HepG2 (cell line): ENCODE data around the gene GCH1. TPM values are rescaled to one million over a fixed set of nuclear protein-coding genes. Genes with fewer than 3 reads are reported as not detected.
"Not testable (repeated sequence)": the region's sequence is repeated elsewhere in the genome, so short reads cannot be mapped to it uniquely, and the experiment has no call there.

Experiments used
- ATAC-seq: fragments of 200-7000 bp; cut with Tn5 transposase; 3 replicates; pipeline ENCODE4 v1.9.1; 2020; ENCODE audit warnings: mild to moderate bottlenecking, moderate library complexity
- BruUV-seq: library from RNA; stranded (reverse); fragments of 400-500 nt; replicated peaks from 2 replicates; lab custom pipeline; 2021; lab: Mats Ljungman, UMichigan
- CTCF ChIA-PET: fragments of 300-600 bp; formaldehyde crosslinking; extraction: SDS; loops from one replicate; lab custom pipeline; 2021; ENCODE audit warnings: low total read pairs, inconsistent platforms, low intra/inter-chr PET ratio; lab: Yijun Ruan, JAX
- POLR2A ChIA-PET: fragments of 350-600 bp; sonication (Branson Sonifier 250); formaldehyde crosslinking; loops from one replicate; lab custom pipeline; 2020; ENCODE audit warnings: antibody characterized with exemption, inconsistent platforms; lab: Yijun Ruan, JAX
- DNase-seq: peaks from one replicate; pipeline ENCODE4 v3.0.0-alpha.2; 2015; ENCODE audit warnings: low spot score
- FAIRE-seq: peaks from 3 replicates; lab custom pipeline; 2011; peaks lifted over from hg19 to GRCh38; lab: Jason Lieb, UNC
- H2AFZ ChIP-seq: one replicate; pipeline ENCODE4 v1.6.1; 2011; ENCODE audit warnings: low read length, inconsistent platforms
- H3K27ac ChIP-seq: fragments of 300-600 bp; 3 replicates; pipeline ENCODE4 v1.8.0; 2011; ENCODE audit warnings: mixed run types, mild to moderate bottlenecking, mixed read lengths, low read length, inconsistent platforms; ENCODE audit not compliant: insufficient read depth; ENCODE audit errors: extremely low read length
- H3K27me3 ChIP-seq, 2 experiments: fragments of 200-600 bp in 1 of 2; 2 replicates in 1 of 2; 3 replicates in 1 of 2; pipeline versions ENCODE4 v1.6.0 to v1.8.0; 2011; ENCODE audit warnings: low read length in 2 of 2, mild to moderate bottlenecking in 2 of 2, moderate library complexity in 2 of 2, inconsistent platforms in 1 of 2; ENCODE audit not compliant: insufficient read depth in 2 of 2, control insufficient read depth in 1 of 2
- H3K36me3 ChIP-seq, 2 experiments: fragments of 200-600 bp in 1 of 2; replicated peaks in 1 of 2; 2 replicates in 1 of 2; 3 replicates in 1 of 2; pipeline versions ENCODE4 v1.5.1 to v1.8.0; 2011; ENCODE audit warnings: low read length in 2 of 2, inconsistent platforms in 1 of 2; ENCODE audit not compliant: insufficient read depth in 2 of 2, control insufficient read depth in 1 of 2
- H3K4me1 ChIP-seq: 2 replicates; pipeline ENCODE4 v1.5.1; 2012; ENCODE audit warnings: low read length, inconsistent platforms; ENCODE audit not compliant: insufficient read depth
- H3K4me2 ChIP-seq: 2 replicates; pipeline ENCODE4 v1.6.0; 2011; ENCODE audit warnings: low read depth, low read length, inconsistent platforms
- H3K4me3 ChIP-seq, 3 experiments: fragments of 200-600 bp in 1 of 3; sonication (generic), shearing (Covaris generic) in 1 of 3; replicated peaks in 1 of 3; 2 replicates each; pipeline ENCODE4 v1.5.1; 2011 to 2016; ENCODE audit warnings: low read length in 3 of 3, inconsistent platforms in 2 of 3, low read depth in 2 of 3, mild to moderate bottlenecking in 2 of 3, control low read depth in 1 of 3, mixed read lengths in 1 of 3; ENCODE audit not compliant: insufficient read depth in 1 of 3
- H3K79me2 ChIP-seq: one replicate; pipeline ENCODE4 v1.6.1; 2011; ENCODE audit warnings: low read length, inconsistent platforms; ENCODE audit not compliant: insufficient read depth
- H3K9ac ChIP-seq: 2 replicates; pipeline ENCODE4 v1.6.0; 2011; ENCODE audit warnings: mild to moderate bottlenecking, low read depth, low read length, inconsistent platforms; ENCODE audit not compliant: insufficient read depth
- H3K9me3 ChIP-seq: 2 replicates; pipeline ENCODE4 v1.5.1; 2012; ENCODE audit warnings: mild to moderate bottlenecking, low read length
- H4K20me1 ChIP-seq: 2 replicates; pipeline ENCODE4 v1.6.0; 2011; ENCODE audit warnings: inconsistent platforms, mild to moderate bottlenecking, low read length, moderate library complexity; ENCODE audit not compliant: insufficient read depth
- BRD4 ChIP-seq: sonication (generic); formaldehyde crosslinking; IDR thresholded peaks from 2 replicates; pipeline ENCODE4 v1.4.0; 2020; ENCODE audit warnings: missing genetic modification reagents
- CEBPB ChIP-seq: IDR thresholded peaks from 2 replicates; pipeline ENCODE4 v1.6.1; 2011; ENCODE audit warnings: low read depth, low read length, improper control_type of control experiment, borderline replicate concordance
- PRDM15 ChIP-seq: sonication (generic); formaldehyde crosslinking; IDR thresholded peaks from 2 replicates; pipeline ENCODE4 v1.4.0; 2020; ENCODE audit warnings: missing genetic modification reagents
- SP4 ChIP-seq: sonication (generic); formaldehyde crosslinking; IDR thresholded peaks from 2 replicates; pipeline ENCODE4 v1.8.1; 2023; ENCODE audit warnings: mild to moderate bottlenecking, missing genetic modification reagents
- ZBTB25 ChIP-seq: IDR thresholded peaks from 2 replicates; pipeline ENCODE4 v1.6.1; 2018; ENCODE audit warnings: missing genetic modification reagents
- ZNF703 ChIP-seq: sonication (generic); formaldehyde crosslinking; IDR thresholded peaks from 2 replicates; pipeline ENCODE4 v1.5.1; 2020; ENCODE audit warnings: missing genetic modification reagents, mild to moderate bottlenecking, moderate library complexity, borderline replicate concordance
- WGBS: methylation state at CpG from one replicate; pipeline ENCODE4 v1.1.6; 2017; ENCODE audit warnings: low lambda C conversion rate; 5-methylcytosine and 5-hydroxymethylcytosine counted together
- in situ Hi-C: cut with HindIII; loops from 2 replicates; pipeline ENCODE4 v1.10.0; 2017; ENCODE audit warnings: low pct_unique_long_range_greater_than_20kb; ENCODE audit not compliant: extremely low pct_ligation_motif_present
- intact Hi-C: fragments of 100-400 bp; cut with micrococcal nuclease; formaldehyde crosslinking; loops from one replicate; pipeline ENCODE4 v1.10.0; 2022; ENCODE audit not compliant: unreplicated experiment
- polyA plus RNA-seq, 8 experiments: library from polyadenylated mRNA; depleted of rRNA in 3 of 8; stranded (reverse) in 7 of 8; unstranded in 1 of 8; fragments of >200 nt; fragmentation: Illumina TruSeq in 4 of 8; extraction: Trizol in 4 of 8; gene quantifications; 2 replicates each; pipeline versions ENCODE4 v1.2.1 to v1.2.3, GENCODE V29; 2011 to 2016; ENCODE audit warnings: low read depth in 4 of 8, missing spikeins in 1 of 8, mixed read lengths in 1 of 8; ENCODE audit not compliant: insufficient read depth in 1 of 8
- total RNA-seq, 5 experiments: library from RNA; depleted of rRNA; stranded (reverse); fragments of >200 nt; fragmentation: Illumina TruSeq; extraction: Trizol; gene quantifications; 2 replicates each; pipeline ENCODE4 v1.2.3, GENCODE V29; 2016; ENCODE audit warnings: low read depth in 1 of 5

The GCH1 gene
- total and polyA plus RNA-seq, 2 of the 13 experiments (the other 11 are each of a cell fraction or from before 2014, with no cell fraction given), result 15.0 to 25.2 TPM

GRCh38 chr14:54901380-54902142 lies 1.1 kb downstream of the GCH1 start (continued):
- TF ChIP-seq PRDM15 (CRISPR knock-in tag), result 0 out of 2 replicates have a peak, but pooled peaks have one; percentile 5
- no peak for TF ChIP-seq BRD4 (CRISPR knock-in tag)
- TF ChIP-seq ZBTB25 (CRISPR knock-in tag), result 0 out of 2 replicates have a peak, but pooled peaks have one; percentile 7
- peak; percentile 40; the same call in 1 of the 2 replicates for TF ChIP-seq ZNF703 (CRISPR knock-in tag)

GRCh38 chr14:54899573-54899972 lies 3.1 kb downstream of the GCH1 start:
- 96% methylated on average over 5 of the region's 5 CpGs for WGBS
- H3K27ac ChIP-seq, result no peak overlapping the region
- H3K9ac ChIP-seq, result no peak overlapping the region
- no TSS peak for BruUV-seq
- H3K4me3 ChIP-seq, result no peak overlapping the region
- ATAC-seq (no peak), FAIRE-seq (no peak)
- H3K9me3 ChIP-seq, result no peaks in the 10 kb centered on the region
- in situ Hi-C loops (no loop called here), intact Hi-C loops (no loop called here)
- peaks cover 33% of the 10 kb centered on the region for H3K79me2 ChIP-seq
- H3K27me3 ChIP-seq, result no peaks in the 10 kb centered on the region; a peak in 1 of 5 replicates
- no peak overlapping the region for H2AFZ ChIP-seq
- peaks cover 2% of the 10 kb centered on the region; the same call in 1 of the 2 replicates for H4K20me1 ChIP-seq
- H3K4me1 ChIP-seq, result peaks cover 45% of the 10 kb centered on the region
- H3K4me2 ChIP-seq, result no peak overlapping the region
- POLR2A ChIA-PET, result no interaction called here
- CTCF ChIA-PET, result no interaction called here
- H3K36me3 ChIP-seq, result no peaks in the 10 kb centered on the region; a peak in 1 of 5 replicates
- TF ChIP-seq SP4 (no peak), CEBPB (0 out of 2 replicates have a peak, but pooled peaks have one; percentile 18)
- TF ChIP-seq, all 625 proteins: peak for 1
- DNase-seq, result no peak

- 97% methylated on average over 5 of the region's 5 CpGs for WGBS
- in situ Hi-C loops, BruUV-seq, H3K36me3 ChIP-seq, H3K27me3 ChIP-seq, intact Hi-C loops, H3K4me3 ChIP-seq, CTCF ChIA-PET, H3K9me3 ChIP-seq, H3K27ac ChIP-seq, ATAC-seq, H2AFZ ChIP-seq, H3K4me2 ChIP-seq, H4K20me1 ChIP-seq, DNase-seq, FAIRE-seq, H3K9ac ChIP-seq: not testable (repeated sequence)
- POLR2A ChIA-PET, result interaction anchor here (0.6 kb wide), 1 partner anchor 10 kb away, joined by 3 read pairs; no protein-coding TSS in a partner anchor
- peaks cover 39% of the 10 kb centered on the region for H3K4me1 ChIP-seq
- peaks cover 45% of the 10 kb centered on the region for H3K79me2 ChIP-seq
Observed at GRCh38 chr14:54897809-54898555, 4.6 kb downstream of the GCH1 start.
